Esophagus muscularis mucosa (tissue), 4 donors: ENCODE measurements around the gene SPEM3. TPM values are rescaled to one million over a fixed set of nuclear protein-coding genes. Genes with fewer than 3 reads are reported as not detected.

ENCODE experiments used
- DNase-seq: peaks from one replicate; pipeline ENCODE4 v3.0.0-alpha.2; 2017; ENCODE audit errors: extremely low spot score
- H3K27ac ChIP-seq, 4 donors: fragments of 200-600 bp; sonication (generic); replicated peaks in 1 of 4; 1 replicate in 3 of 4; 2 replicates in 1 of 4; pipeline ENCODE4 v1.5.1; 2016 to 2019; ENCODE audit warnings: mild to moderate bottlenecking in 1 of 4
- H3K27me3 ChIP-seq, 4 donors: fragments of 200-600 bp; sonication (generic); one replicate each; pipeline versions ENCODE4 v1.5.1 to v1.6.0; 2016 to 2019
- H3K36me3 ChIP-seq, 4 donors: fragments of 200-600 bp; sonication (generic); one replicate each; pipeline ENCODE4 v1.5.1; 2016 to 2019
- H3K4me1 ChIP-seq, 4 donors: fragments of 200-600 bp; sonication (generic); one replicate each; pipeline ENCODE4 v1.5.1; 2016 to 2019
- H3K4me3 ChIP-seq, 4 donors: fragments of 200-600 bp; sonication (generic); 1 replicate in 2 of 4; 2 replicates in 2 of 4; pipeline ENCODE4 v1.5.1; 2016 to 2019; ENCODE audit warnings: mild to moderate bottlenecking in 4 of 4, moderate library complexity in 1 of 4
- H3K9me3 ChIP-seq, 4 donors: fragments of 200-600 bp; sonication (generic); 1 replicate in 3 of 4; 2 replicates in 1 of 4; pipeline ENCODE4 v1.5.1; 2016 to 2019
- CTCF ChIP-seq, 3 experiments: fragments of 200-600 bp in 2 of 3; fragments of 450-650 bp in 1 of 3; sonication (generic) in 2 of 3; IDR thresholded peaks; one replicate each; pipeline ENCODE4 v1.5.1; 2017 to 2019; ENCODE audit warnings: antibody characterized with exemption in 3 of 3, mild to moderate bottlenecking in 2 of 3, moderate library complexity in 1 of 3
- EP300 ChIP-seq: sonication (generic); formaldehyde crosslinking; IDR thresholded peaks from one replicate; pipeline ENCODE4 v1.6.1; 2017; ENCODE audit warnings: antibody characterized with exemption
- POLR2A ChIP-seq: fragments of 450-650 bp; IDR thresholded peaks from one replicate; pipeline ENCODE4 v1.6.1; 2017; ENCODE audit warnings: antibody characterized with exemption, moderate library complexity, mild to moderate bottlenecking, low read depth
- POLR2AphosphoS5 ChIP-seq, 2 donors: sonication (generic); formaldehyde crosslinking; IDR thresholded peaks; one replicate each; pipeline ENCODE4 v1.6.1; 2017; ENCODE audit warnings: antibody characterized with exemption in 2 of 2
- WGBS: methylation state at CpG from one replicate; pipeline ENCODE4 v1.1.5; 2018; 5-methylcytosine and 5-hydroxymethylcytosine counted together
- intact Hi-C: fragments of 100-400 bp; cut with DNase I; formaldehyde crosslinking; loops from one replicate; pipeline ENCODE4 v1.15.1; 2023
- total RNA-seq, 4 donors: library from RNA; depleted of rRNA; stranded (reverse); fragments of >200 nt; gene quantifications; one replicate each; pipeline versions ENCODE4 v1.1.0 to v1.2.1, GENCODE V29; 2016

SPEM3 gene
- total RNA-seq, 4 donors from 2014 or later = not detected

DNA sequence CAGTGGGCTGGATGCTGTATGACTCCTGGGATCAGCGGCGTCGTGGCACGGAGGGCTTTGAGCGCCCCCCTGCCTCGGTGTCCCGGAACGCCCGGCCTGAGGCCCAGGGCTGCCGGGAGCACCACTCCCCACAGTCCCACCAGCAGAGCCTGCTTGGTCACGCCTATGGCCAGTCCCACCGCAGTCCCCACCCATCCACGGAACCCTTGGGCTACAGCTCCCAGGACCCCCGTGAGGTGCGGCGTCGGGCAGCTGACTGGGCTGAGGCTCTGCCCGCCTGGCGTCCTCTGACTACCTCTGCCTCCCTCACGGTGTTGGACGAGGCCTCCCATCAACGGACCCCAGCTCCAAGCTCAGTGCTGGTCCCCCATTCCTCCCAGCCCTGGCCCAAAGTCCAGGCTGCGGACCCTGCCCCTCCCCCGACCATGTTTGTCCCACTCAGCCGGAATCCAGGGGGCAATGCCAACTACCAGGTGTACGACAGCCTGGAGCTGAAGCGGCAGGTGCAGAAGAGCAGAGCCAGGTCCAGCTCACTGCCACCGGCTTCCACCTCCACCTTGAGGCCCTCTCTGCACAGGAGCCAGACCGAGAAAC lies 1.7 kb upstream of the SPEM3 start:
- Histone ChIP-seq H3K4me3 (no peak overlapping the region), H3K27me3 (peaks cover 0 to 3% (median 0%) of the 10 kb centered on the region in 4 donors), H3K4me1 (no peaks in the 10 kb centered on the region), H3K36me3 (no peaks in the 10 kb centered on the region), H3K9me3 (no peaks in the 10 kb centered on the region), H3K27ac (no peak overlapping the region)
- TF ChIP-seq EP300 = no peak
- TF ChIP-seq POLR2A = no peak
- TF ChIP-seq POLR2AphosphoS5 (IDR thresholded peaks at IDR 0.05) = no peak
- TF ChIP-seq CTCF (IDR thresholded peaks at IDR 0.05) = no peak
- intact Hi-C loops = no loop called here
- no peak for DNase-seq
- WGBS = 94% methylated on average over 18 of the region's 29 CpGs

DNA sequence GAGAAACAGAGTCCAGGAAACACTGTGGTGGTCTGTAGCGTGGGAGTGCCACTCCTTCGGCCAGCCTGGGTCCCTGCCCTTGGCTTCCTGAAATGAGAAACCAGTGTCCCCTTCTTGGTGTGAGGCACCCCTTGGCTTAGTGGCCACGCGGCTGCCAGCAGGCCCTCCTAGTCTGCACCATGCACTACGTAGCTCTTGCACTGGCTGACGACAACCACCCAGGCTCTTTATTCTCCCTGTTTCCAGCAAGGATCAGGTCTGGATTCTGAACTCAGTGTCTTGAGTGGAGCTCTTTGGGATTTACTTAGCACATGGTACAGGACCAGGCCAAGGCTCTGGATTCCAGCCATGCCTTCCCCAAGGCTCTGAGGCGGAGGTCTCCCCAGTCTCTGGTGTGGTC lies 1.1 kb upstream of the SPEM3 start:
- Histone ChIP-seq H3K4me1 (no peaks in the 10 kb centered on the region), H3K36me3 (no peaks in the 10 kb centered on the region), H3K4me3 (no peak overlapping the region), H3K9me3 (no peaks in the 10 kb centered on the region), H3K27me3 (peaks cover 0 to 8% (median 0%) of the 10 kb centered on the region in 4 donors), H3K27ac (no peak overlapping the region)
- intact Hi-C loops = no loop called here
- TF ChIP-seq POLR2AphosphoS5 (IDR thresholded peaks at IDR 0.05) (no peak), EP300 (no peak), POLR2A (no peak), CTCF (IDR thresholded peaks at IDR 0.05) (no peak)
- 83% methylated on average over 5 of the region's 7 CpGs for WGBS
- no peak for DNase-seq

- no peaks in the 10 kb centered on the region for H3K36me3 ChIP-seq
- no peak for DNase-seq
- 93% methylated on average over 8 of the region's 10 CpGs for WGBS
- H3K4me3 ChIP-seq = no peak overlapping the region
- no peak for TF ChIP-seq CTCF (IDR thresholded peaks at IDR 0.05)
- no peak for TF ChIP-seq POLR2A
- TF ChIP-seq EP300 = no peak
- H3K27ac ChIP-seq = no peak overlapping the region
- H3K27me3 ChIP-seq = peaks cover 0 to 22% (median 0%) of the 10 kb centered on the region in 4 donors
- intact Hi-C loops = no loop called here
- no peaks in the 10 kb centered on the region for H3K9me3 ChIP-seq
- peaks cover 0 to 1% (median under 1%) of the 10 kb centered on the region in 4 donors for H3K4me1 ChIP-seq
Measured at GRCh38 chr17:7429722-7430121, 1.1 kb downstream of the SPEM3 start.

DNA sequence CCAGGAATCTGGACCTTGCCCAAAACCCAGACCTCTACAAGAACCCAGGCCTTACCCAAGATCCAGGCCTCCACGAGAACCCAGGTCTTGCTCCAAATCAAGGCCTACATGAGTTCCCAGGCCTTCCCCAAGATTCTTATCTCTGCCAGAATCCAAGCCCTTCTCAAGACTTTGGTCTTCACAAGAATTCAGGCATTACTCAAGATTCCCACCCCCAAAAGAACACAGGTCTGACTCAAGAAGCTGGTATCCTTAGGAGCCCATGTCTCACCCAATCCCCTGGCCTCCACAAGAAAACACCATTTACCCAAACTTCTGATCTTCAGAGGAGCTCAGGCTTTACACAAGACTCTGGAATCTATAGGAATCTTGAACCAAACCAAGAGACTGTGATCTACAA lies 2.6 kb downstream of the SPEM3 start:
- H3K27me3 ChIP-seq = peaks cover 0 to 36% (median 0%) of the 10 kb centered on the region in 4 donors
- H3K4me1 ChIP-seq = peaks cover 10 to 16% (median 16%) of the 10 kb centered on the region in 4 donors
- no peaks in the 10 kb centered on the region for H3K9me3 ChIP-seq
- H3K4me3 ChIP-seq = no peak overlapping the region
- intact Hi-C loops = no loop called here
- no peak for DNase-seq
- WGBS = 73% methylated on average over 1 of the region's 1 CpG
- TF ChIP-seq POLR2AphosphoS5 (IDR thresholded peaks at IDR 0.05) (no peak), CTCF (IDR thresholded peaks at IDR 0.05) (no peak), EP300 (no peak)
- H3K36me3 ChIP-seq = no peaks in the 10 kb centered on the region
- no peak overlapping the region for H3K27ac ChIP-seq

DNA sequence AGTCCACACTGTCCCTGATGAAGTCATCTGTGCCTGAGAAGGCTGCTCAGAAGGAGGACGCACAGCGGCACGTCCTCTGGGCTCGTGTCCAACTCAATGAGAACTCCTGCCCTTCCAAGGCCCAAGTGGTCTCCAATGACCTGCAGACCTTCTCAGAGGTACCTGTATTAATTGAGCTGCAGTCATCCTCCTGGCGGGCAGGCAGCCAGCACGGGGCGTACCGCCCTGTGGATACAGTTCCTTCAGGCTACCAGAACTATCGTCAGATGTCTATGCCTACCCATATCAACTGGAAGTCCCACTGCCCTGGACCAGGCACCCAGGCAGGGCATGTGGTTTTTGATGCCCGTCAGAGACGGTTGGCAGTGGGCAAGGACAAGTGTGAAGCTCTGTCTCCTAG lies 3.6 kb downstream of the SPEM3 start:
- H3K4me1 ChIP-seq = peaks cover 20 to 27% (median 27%) of the 10 kb centered on the region in 4 donors
- TF ChIP-seq EP300 (no peak), POLR2AphosphoS5 (IDR thresholded peaks at IDR 0.05) (no peak), POLR2A (no peak), CTCF (IDR thresholded peaks at IDR 0.05) (no peak)
- intact Hi-C loops = no loop called here
- H3K4me3 ChIP-seq = no peak overlapping the region
- no peaks in the 10 kb centered on the region for H3K9me3 ChIP-seq
- DNase-seq = no peak
- no peaks in the 10 kb centered on the region for H3K36me3 ChIP-seq
- H3K27ac ChIP-seq = no peak overlapping the region
- WGBS = 96% methylated on average over 7 of the region's 11 CpGs
- peaks cover 0 to 46% (median under 1%) of the 10 kb centered on the region in 4 donors for H3K27me3 ChIP-seq
